GM18508 (cell line): ENCODE data around the gene POLA1.

Experiments used
- ATAC-seq: cut with Tn5 transposase; IDR thresholded peaks from one replicate; pipeline ENCODE4 v1.9.1; 2021; ENCODE audit warnings: moderate number of reproducible peaks; ENCODE audit not compliant: insufficient read depth, unreplicated experiment

Gene POLA1

GRCh38 chrX:24955372-24955930, 261.7 kb downstream of the POLA1 start:
- ATAC-seq: no peak

- ATAC-seq: no peak
These were observed 263.1 kb downstream of the POLA1 start for GRCh38 chrX:24956828-24957227.

DNA sequence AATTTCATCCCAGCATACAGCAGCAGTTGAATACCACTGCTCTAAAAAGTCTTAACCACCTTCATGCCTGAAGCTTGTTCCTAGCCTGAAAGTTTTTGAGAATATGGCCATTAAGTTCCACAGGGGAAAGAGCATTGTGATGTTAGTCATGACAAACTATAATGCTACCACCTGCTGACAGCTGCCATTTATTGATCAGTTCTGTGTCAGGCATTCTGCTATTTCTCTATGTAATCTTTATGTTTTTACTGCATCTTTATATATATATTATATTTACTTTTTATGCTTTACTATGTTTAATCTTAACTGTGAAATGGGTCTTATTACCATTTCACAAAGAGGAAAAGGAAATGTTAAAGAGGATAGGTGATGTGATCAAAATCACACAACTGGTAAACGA, 268.1 kb downstream of the POLA1 start:
- no peak for ATAC-seq

GRCh38 chrX:24963823-24964222, 270.1 kb downstream of the POLA1 start:
- no peak for ATAC-seq

- ATAC-seq: no peak
These were observed 271.7 kb downstream of the POLA1 start for GRCh38 chrX:24965372-24965771.

- ATAC-seq: no peak
These were observed 276.1 kb downstream of the POLA1 start for GRCh38 chrX:24969812-24970211.

DNA sequence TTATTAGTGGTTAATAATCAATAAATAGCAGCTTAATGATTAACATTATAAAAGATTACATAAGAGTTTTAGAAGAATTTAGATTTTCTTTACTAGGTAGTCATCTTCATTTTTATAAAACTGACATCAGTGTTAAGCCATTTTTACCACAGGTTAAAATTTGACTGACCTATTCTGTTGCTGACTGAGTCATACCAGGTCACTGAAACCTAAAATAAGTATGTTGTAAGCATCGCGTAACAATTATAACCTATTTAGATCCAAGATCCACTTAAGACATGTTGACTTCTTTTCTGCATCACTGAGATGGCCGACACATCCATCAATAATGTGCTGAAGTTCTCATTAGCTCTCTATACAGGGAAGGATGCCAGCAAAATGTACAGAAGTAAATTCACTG, 285.4 kb downstream of the POLA1 start:
- peak; percentile 40 for ATAC-seq

GRCh38 chrX:24981030-24981429, 287.3 kb downstream of the POLA1 start:
- ATAC-seq: no peak

DNA sequence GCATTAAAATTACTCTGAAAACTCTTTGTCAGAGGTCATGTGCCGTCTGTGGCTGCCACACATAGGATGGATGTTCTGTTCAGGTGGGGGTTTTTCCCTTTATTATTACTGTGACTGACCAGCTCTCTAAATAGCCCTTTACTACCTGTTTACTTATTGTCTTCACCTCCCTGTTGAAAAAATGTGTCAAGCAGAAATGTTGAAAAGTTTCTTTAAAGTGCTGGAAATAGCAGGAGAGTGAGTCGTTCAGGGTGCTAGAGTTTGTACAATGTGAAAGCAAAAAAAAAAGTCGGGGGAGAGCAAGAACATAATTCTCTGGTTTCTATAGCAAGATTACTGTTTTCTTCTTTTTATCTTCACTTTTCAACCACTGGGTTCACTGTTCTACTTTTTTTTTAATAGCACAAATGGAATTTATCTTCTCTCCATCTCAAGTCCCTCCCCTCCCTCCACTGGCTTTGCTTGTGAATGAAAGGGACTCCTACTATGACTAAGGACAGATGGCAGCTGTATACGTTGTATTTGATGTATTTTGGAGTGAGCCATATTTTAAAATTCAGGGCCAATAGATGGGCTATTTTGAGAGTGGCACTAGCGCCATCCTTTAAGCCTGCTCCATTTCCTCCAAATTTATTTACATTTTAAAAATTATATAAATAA, 288.7 kb downstream of the POLA1 start:
- no peak for ATAC-seq

DNA sequence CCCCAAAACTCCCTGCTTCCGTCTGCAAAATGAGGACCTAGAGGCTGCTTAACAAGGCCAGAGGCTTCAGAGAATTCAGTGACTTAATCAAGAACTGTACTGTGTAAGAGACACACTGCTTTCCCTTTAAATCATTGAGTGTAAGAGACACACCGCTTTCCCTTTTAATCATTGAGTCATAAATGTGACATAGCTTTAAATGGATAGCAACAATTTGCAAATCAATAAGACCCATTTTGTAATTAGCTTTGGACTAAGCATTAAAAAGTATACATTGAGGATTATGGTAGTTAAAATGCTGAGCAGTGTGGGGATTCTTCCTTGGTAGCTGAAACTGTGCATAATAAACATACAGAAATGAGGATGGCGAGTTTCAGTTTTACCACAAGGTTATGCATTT, 290.2 kb downstream of the POLA1 start:
- no peak for ATAC-seq

GRCh38 chrX:24985120-24985519, 291.4 kb downstream of the POLA1 start:
- no peak for ATAC-seq

DNA sequence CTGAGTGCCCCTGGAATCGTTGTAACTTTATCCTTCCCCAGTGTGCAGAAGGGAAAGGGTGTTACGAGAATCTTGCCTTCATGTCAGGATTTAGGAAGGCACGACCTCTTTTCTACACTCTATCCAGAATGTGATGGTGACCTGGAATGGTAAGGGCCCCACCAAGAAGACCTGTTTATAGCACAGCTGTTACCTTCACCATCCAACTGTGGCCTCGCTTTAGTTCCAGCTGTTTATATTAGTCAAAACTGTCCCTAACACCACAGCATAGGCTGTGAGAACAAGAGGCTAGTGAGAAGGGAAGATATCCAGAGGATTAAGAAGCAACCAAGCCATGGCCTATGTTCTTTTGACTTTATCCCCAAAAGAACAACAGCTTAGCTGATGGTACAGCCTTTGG, 294.0 kb downstream of the POLA1 start:
- ATAC-seq: no peak

- ATAC-seq: no peak
These were observed 294.6 kb downstream of the POLA1 start for GRCh38 chrX:24988314-24988713.

DNA sequence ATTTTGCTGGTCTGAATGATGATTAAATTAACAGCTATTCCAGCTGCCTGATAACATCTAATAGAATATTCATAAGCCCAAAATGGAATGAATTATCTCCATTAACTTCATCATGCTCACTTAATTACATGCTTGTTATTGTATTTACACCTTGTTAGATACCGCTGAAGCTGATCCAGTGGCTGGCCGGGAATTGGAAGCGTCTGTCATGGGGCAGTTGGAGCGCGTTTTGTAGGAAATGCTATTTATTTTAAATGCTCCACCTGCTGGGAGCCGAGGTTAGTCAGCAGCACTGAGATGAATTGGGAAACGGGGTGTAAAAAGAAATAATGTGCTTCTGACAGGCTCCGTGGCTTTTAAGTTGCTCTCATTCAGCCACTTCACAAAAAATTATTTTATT, 296.8 kb downstream of the POLA1 start:
- no peak for ATAC-seq

DNA sequence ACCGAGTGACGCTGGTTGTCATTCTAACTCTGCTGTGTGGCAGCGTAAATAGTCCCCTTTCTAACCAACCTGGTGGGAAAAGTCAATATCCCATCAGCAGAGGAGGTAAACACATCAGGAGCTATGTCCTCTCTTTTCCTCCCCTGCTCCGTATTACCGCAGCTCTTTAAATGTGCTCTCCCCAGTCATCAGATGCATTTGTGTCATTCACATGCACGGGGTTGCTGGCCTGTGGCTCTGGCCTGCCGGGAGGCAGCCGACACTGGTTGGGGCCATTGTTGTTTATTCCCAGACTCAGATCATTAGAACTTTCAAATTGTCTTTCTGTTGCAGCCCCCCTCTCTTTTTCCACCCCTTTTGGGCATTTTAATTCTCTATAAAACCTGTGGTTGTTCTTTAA, 300.2 kb downstream of the POLA1 start:
- ATAC-seq: no peak

GRCh38 chrX:24996096-24996709, 302.5 kb downstream of the POLA1 start:
- ATAC-seq: no peak

DNA sequence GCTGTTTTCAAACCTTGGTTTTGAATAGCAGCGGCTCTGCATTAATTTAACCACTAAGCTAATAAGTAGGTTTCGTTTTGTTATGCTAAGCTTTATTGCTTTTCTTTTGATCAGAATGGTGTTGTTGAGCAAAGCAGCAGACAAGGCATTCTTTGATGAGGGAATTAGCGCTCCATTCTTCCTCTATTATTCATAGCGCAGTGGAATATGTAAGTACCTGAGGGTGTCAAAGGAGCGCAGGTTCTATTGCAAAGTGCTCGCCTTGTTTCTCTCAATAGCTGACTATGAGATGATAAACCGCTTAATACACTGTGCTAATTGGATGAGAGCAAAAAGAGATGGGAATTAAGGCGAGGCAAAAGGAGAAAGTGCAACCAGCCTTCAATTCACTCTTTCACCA, 305.8 kb downstream of the POLA1 start:
- ATAC-seq: no peak

- ATAC-seq: no peak
These were observed 308.3 kb downstream of the POLA1 start for GRCh38 chrX:25001808-25002660.

DNA sequence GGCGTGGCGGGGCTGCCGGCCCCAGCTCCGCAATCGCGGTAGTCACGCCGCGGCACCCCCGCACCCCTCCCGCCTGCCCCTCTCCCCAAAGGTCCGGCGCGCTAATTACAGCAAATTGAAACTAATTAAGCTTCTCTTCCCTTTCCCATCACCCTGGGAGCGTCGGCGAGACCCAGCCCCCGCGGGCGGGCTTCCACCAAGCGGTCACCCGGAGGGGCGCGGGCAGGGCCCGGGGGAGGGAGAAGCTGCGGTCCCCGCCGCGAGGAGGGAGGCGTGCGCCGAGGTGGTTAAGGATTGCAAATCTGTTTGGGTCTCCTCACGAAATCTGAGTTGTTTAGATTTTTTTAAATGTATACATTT, 308.9 kb downstream of the POLA1 start:
- ATAC-seq: no peak

DNA sequence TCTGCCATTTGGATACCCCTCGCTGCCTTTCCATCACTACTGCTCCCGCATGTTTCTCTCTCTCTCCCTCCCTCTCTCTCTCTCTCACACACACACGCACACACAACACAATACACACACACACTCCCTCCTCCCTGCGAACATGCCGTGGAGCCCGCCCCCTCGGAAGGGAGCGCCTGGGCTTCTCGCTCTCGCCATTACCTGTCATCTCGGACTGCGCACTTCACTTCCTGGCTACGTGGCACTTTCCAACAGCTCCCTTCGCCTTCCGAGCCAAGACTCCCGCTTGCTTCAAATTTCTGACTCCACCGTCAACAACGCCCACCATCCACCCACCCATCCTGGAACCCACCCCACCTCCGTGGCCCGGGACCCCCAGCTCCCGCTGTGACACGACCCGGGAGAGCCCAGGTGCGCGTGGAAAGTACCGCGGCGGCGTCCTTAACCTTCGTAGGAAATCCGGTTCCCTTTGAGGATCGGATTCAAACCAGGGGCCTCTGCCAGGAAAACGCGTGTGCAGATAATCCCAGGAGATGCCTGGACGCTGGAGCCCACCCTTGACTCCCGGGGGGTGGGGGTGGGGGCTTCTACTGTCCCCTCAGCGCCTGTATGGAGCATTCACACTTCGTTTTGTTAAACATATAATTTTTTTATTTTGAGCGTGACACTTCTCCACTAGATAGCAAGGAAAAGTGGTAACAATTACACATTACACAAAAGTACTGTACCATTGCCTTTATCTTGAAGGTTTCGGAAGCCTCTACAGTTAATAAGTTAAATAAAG, 309.5 kb downstream of the POLA1 start:
- ATAC-seq: no peak
